Measurements from ENCODE around the gene CFAP43. TPM values are rescaled to one million over a fixed set of nuclear protein-coding genes. Genes with fewer than 3 reads are reported as not detected.

CFAP43 gene
- total and polyA plus RNA-seq, 9 of the 15 experiments (the other 6 are each of a cell fraction or from before 2014, with no cell fraction given), result 0.07 to 0.86 (median 0.11) TPM; not detected in 1

GRCh38 chr10:104096692-104097091 is 135.5 kb downstream of the CFAP43 start:
- WGBS (ENCODE audit: insufficient coverage, low coverage, missing lambda C conversion rate), result 0% methylated on average over 2 of the region's 2 CpGs
- no peaks in the 10 kb centered on the region for H3K4me1 ChIP-seq (replicated peaks in 1 of 2; ENCODE audit: control insufficient read depth in 2 of 2, insufficient read depth in 2 of 2, low read length in 2 of 2)
- H3K9me1 ChIP-seq (ENCODE audit: control insufficient read depth, insufficient read depth, low read length), result no peaks in the 10 kb centered on the region
- no peaks in the 10 kb centered on the region; the same call in none of the 2 replicates for H3K9me3 ChIP-seq (replicated peaks; ENCODE audit: control insufficient read depth, insufficient read depth, low read depth, low read length)
- no peak overlapping the region for H3K4me3 ChIP-seq
- H2AFZ ChIP-seq (ENCODE audit: low read depth, low read length), result no peak overlapping the region
- intact Hi-C loops (cut with micrococcal nuclease) (no loop called here), in situ Hi-C loops (cut with MboI) (no loop called here)
- no peak for TF ChIP-seq TAF15 (IDR thresholded peaks at IDR 0.05; ENCODE audit: low read depth, low read length)
- TF ChIP-seq, protein P1, sequence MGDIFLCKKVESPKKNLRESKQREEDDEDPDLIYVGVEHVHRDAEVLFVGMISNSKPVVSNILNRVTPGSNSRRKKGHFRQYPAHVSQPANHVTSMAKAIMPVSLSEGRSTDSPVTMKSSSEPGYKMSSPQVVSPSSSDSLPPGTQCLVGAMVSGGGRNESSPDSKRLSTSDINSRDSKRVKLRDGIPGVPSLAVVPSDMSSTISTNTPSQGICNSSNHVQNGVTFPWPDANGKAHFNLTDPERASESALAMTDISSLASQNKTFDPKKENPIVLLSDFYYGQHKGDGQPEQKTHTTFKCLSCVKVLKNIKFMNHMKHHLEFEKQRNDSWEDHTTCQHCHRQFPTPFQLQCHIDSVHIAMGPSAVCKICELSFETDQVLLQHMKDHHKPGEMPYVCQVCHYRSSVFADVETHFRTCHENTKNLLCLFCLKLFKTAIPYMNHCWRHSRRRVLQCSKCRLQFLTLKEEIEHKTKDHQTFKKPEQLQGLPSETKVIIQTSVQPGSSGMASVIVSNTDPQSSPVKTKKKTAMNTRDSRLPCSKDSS (IDR thresholded peaks at IDR 0.05; ENCODE audit: low read depth, partially characterized antibody), result no peak
- TF ChIP-seq GTF2E2 (tag; IDR thresholded peaks at IDR 0.05), result no peak
- no peak for TF ChIP-seq ZNF347 (CRISPR knock-in tag; IDR thresholded peaks at IDR 0.05; ENCODE audit: low read depth)
- TF ChIP-seq IRF9 (tag; IDR thresholded peaks at IDR 0.05), result no peak
- TF ChIP-seq SUPT5H (IDR thresholded peaks at IDR 0.05), result no peak
- no peak for TF ChIP-seq NONO (IDR thresholded peaks at IDR 0.05; ENCODE audit: low read depth in 2 of 2, low read length in 1 of 2)
- no peak for TF ChIP-seq TAF7 (tag; IDR thresholded peaks at IDR 0.05)
- TF ChIP-seq ZNF316 (IDR thresholded peaks at IDR 0.05), result no peak
- no peak overlapping the region for H3K27ac ChIP-seq (ENCODE audit: extremely low read depth, low read depth, low read length)
- H3K27me3 ChIP-seq (ENCODE audit: control insufficient read depth in 2 of 2, insufficient read depth in 2 of 2, low read length in 2 of 2), result no peaks in the 10 kb centered on the region
- ChIA-PET CTCF (ENCODE audit: low intra/inter-chr PET ratio) (no interaction called here), POLR2A (no interaction called here)
- no peak for DNase-seq (ENCODE audit: extremely low read depth in 1 of 4, low spot score in 3 of 4)
- H3K9ac ChIP-seq (ENCODE audit: insufficient read depth in 1 of 2, low read depth in 2 of 2, low read length in 2 of 2), result no peak overlapping the region
- FAIRE-seq, result no peak
- ATAC-seq, result no peak
- no peaks in the 10 kb centered on the region for H4K20me1 ChIP-seq (replicated peaks; ENCODE audit: control insufficient read depth, insufficient read depth, low read length)
- no peak overlapping the region for H3K4me2 ChIP-seq (ENCODE audit: insufficient read depth, low read length)
- no peaks in the 10 kb centered on the region for H3K36me3 ChIP-seq (ENCODE audit: control insufficient read depth, insufficient read depth, low read length)
- H3K79me2 ChIP-seq (ENCODE audit: control insufficient read depth, insufficient read depth, low read length), result no peaks in the 10 kb centered on the region
- no TSS peak for BruUV-seq (replicated peaks)
